ENCODE results near the gene DRAM1. TPM values are rescaled to one million over a fixed set of nuclear protein-coding genes. Genes with fewer than 3 reads are reported as not detected.

The DRAM1 gene, protein sequence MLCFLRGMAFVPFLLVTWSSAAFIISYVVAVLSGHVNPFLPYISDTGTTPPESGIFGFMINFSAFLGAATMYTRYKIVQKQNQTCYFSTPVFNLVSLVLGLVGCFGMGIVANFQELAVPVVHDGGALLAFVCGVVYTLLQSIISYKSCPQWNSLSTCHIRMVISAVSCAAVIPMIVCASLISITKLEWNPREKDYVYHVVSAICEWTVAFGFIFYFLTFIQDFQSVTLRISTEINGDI
- total RNA-seq (ENCODE audit: low replicate concordance): 12.5 and 20.6 TPM in 2 replicates
- long read RNA-seq, transcript DRAM1-201 (7 exons, 3,519 nt): major isoform, 15 of 48 reads
- long read RNA-seq, partial matches to known transcripts: 2 of 48 reads
- long read RNA-seq, other reads (novel, unspliced or antisense): 29 of 48 reads

DNA sequence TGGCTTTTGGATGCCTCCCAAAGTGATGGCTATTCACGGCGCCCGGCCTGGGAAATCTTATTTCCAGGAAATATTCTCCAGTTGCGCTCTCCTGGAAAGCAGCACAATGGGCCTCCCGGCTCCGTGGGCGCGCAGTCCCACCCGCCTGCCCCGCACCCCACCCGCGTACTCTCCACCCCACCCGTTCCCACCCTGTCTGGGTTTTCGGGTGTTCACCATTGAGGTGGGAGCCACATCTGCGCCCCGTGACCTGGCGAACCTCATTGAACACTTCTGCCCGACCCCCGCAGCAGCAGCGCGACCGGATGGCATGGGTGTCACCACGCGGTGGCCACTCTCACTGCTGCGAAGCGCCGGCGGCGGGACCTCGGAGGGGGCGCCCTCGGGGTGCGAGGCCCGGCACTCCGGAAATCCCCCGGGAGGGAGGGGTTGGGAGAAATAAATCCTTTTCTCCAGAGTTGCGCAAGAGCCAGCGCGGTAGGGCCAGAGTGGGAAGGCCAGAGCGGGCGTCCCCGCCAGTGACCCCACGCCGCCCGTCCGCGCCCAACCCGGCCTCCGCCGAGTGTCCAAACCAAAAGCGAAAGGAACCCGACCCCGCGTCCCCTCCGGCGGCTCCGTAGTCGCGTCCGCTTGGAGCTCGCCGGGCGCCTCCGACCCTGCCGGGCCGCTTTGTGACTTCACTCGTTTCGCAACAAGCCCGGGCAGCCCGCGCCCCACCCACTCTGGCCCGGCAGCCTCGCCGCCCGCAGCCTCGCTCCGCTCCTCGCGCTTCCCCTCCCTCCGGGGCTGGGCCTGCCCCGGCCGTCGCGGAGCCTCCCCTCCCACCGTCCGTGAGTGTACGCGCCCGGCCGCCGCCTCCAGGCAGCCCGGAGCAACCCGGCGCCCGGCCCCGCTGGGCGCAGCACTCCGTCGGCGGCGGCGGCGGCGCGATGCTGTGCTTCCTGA, at the start of gene DRAM1:
Gene DRAM1, plus strand, starts transcription at position 720 of the 945 bp plus-strand sequence. Its CDS starts 210 bp downstream, at position 930.
- Mint-ChIP-seq H3K4me1 (ENCODE audit: unreplicated experiment) (peaks cover 13% of the 10 kb centered on the region), H3K9me3 (no peaks in the 10 kb centered on the region), H3K27ac (peak within 1 kb of the TSS; percentile 86), H3K36me3 (no peaks in the 10 kb centered on the region), H3K4me3 (peak within 1 kb of the TSS; percentile 91), H3K27me3 (peaks cover 8% of the 10 kb centered on the region)
- peak; percentile 85 for DNase-seq (ENCODE audit: extremely low spot score, unreplicated experiment)
- TF ChIP-seq, protein P1, sequence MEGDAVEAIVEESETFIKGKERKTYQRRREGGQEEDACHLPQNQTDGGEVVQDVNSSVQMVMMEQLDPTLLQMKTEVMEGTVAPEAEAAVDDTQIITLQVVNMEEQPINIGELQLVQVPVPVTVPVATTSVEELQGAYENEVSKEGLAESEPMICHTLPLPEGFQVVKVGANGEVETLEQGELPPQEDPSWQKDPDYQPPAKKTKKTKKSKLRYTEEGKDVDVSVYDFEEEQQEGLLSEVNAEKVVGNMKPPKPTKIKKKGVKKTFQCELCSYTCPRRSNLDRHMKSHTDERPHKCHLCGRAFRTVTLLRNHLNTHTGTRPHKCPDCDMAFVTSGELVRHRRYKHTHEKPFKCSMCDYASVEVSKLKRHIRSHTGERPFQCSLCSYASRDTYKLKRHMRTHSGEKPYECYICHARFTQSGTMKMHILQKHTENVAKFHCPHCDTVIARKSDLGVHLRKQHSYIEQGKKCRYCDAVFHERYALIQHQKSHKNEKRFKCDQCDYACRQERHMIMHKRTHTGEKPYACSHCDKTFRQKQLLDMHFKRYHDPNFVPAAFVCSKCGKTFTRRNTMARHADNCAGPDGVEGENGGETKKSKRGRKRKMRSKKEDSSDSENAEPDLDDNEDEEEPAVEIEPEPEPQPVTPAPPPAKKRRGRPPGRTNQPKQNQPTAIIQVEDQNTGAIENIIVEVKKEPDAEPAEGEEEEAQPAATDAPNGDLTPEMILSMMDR (conservative IDR thresholded peaks at IDR 0.05): peak; percentile 38

DNA sequence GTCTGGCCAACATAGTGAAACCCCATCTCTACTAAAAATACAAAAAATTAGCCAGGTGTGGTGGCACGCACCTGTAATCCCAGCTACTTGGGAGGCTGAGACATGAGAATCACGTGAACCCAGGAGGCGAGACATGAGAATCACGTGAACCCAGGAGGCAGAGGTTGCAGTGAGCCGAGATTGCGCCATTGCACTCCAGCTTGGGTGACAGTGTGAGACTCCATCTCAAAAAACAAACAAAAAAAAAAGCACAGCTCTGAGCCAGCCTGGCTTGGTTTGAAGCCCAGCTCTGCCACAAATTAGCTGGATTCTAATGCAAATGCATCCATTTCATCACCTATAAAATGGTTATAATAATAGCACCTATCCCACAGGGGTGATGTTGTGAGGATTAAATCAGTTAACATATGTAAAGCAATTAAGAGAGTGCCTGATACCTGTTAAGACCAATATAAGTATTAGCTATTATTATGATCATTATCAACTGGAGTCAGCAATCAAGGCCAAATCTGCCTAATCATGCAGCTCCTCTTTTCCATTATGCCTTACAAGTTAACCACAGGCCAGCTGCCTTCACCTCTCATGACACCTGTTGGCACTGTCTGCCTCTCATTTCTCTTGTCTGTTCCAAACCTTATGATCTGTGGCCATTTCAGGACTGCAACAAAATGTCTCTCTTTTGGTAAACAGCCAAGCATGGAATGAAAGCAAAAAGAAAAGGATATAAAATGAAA, 48.8 kb upstream of the DRAM1 start:
- H3K36me3 Mint-ChIP-seq: no peaks in the 10 kb centered on the region
- H3K9me3 Mint-ChIP-seq: no peaks in the 10 kb centered on the region
- H3K27me3 Mint-ChIP-seq: no peaks in the 10 kb centered on the region
- H3K27ac Mint-ChIP-seq: no peak overlapping the region
- DNase-seq (ENCODE audit: extremely low spot score, unreplicated experiment): no peak
- peak overlapping the region; percentile 99 for H3K4me3 Mint-ChIP-seq
- TF ChIP-seq, protein P1 (conservative IDR thresholded peaks at IDR 0.05): no peak
- peaks cover 18% of the 10 kb centered on the region for H3K4me1 Mint-ChIP-seq (ENCODE audit: unreplicated experiment)

DNA sequence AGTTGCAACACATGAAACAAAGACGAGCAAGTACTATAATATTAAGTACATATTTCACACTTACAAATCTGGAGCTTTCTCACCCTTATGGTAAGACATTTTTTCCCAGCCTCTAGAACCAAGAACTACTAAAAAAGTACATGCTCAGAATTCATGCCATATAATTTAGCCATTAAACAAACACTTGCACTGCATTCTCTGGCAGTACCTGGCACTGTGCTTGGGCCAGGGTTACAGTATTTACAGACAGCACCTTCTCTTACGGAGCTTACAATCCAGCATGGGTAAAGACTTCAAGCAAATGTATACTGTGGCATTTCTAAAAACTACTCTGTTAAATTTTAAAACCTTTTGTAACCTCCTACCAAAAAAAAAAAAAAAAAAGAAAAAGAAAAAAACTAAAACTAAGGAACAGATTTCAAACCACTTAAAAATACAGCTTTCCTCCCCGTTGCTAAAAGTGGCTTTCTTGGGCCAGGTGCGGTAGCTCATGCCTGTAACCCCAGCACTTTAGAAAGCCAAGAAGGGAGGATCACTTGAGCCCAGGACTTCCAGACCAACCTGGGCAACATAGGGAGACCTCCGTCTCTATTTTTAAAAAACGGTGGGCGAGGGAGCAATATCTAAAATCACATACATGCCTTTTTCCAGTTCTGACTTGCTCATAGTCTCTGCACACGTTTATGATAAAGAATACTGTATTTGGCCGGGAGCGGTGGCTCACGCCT, 47.6 kb upstream of the DRAM1 start:
- TF ChIP-seq, protein P1 (conservative IDR thresholded peaks at IDR 0.05): no peak
- DNase-seq (ENCODE audit: extremely low spot score, unreplicated experiment): no peak
- Mint-ChIP-seq H3K27me3 (no peaks in the 10 kb centered on the region), H3K27ac (peak overlapping the region; percentile 86), H3K9me3 (no peaks in the 10 kb centered on the region), H3K36me3 (no peaks in the 10 kb centered on the region), H3K4me3 (peak overlapping the region; percentile 99), H3K4me1 (ENCODE audit: unreplicated experiment) (peaks cover 17% of the 10 kb centered on the region)

DNA sequence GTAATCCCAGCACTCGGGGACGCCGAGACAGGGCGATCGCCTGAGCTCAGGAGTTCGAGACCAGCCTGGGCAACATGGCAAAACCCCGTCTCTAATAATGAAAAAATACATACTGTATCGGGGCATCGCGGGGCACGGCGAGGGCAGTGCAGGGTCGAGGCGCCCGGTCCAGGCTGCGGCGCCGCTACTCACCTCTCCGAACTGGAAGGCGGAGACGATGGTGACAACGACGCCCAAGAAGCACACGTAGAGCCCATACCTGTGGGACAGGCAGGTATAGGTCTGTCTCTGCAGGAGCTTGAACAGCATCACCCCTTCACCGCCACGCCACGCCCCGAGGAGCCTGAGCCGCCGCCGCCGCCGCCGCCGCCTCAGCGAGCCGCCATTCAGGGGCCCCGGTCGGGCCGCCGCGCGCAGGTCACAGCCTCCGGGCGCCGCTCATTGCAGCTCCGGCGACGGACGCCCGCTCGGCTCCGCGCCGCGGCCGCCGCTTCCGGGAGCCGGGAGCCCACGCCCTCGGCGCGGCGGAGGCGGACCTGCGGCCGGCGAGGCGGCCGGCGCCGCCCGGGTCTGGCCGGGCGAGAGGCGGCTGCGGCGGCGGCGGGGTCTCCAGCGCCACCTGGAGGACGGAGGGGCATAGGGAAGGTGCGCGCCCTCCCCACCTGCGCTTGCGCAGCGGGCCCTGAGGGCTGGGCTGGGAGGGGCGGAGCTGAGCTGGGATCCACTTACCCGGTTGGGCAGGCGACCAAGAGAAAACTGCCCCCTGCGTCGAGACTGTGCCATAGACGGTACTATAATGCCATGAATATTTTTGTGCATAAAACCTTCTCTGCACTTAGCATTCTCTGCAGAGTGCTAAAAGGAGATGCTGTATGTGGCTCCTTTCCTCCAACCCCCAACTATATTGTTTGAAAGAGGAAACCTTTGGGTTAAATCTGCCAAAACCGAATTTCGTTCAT, 46.7 kb upstream of the DRAM1 start, which contains the start of gene GNPTAB:
Gene GNPTAB, minus strand, starts transcription at position 593 of the 959 bp plus-strand sequence. Its CDS starts 284 bp downstream, at position 309.
- peak; percentile 97 for DNase-seq (ENCODE audit: extremely low spot score, unreplicated experiment)
- Mint-ChIP-seq H3K27ac (peak within 1 kb of the TSS; percentile 86), H3K4me3 (peak within 1 kb of the TSS; percentile 99), H3K36me3 (no peaks in the 10 kb centered on the region), H3K27me3 (no peaks in the 10 kb centered on the region), H3K9me3 (no peaks in the 10 kb centered on the region), H3K4me1 (ENCODE audit: unreplicated experiment) (peaks cover 14% of the 10 kb centered on the region)
- TF ChIP-seq, protein P1 (conservative IDR thresholded peaks at IDR 0.05): peak; percentile 81
